K562 (cell line): ENCODE results near the gene PPP2R3C. TPM values are rescaled to one million over a fixed set of nuclear protein-coding genes. Genes with fewer than 3 reads are reported as not detected.

Experiments
- ARNT ChIP-seq, 2 experiments: fragments of 450-650 bp; IDR thresholded peaks; 2 replicates each; pipeline ENCODE4 v1.6.1; 2016; ENCODE audit warnings: mild to moderate bottlenecking in 1 of 2
- CEBPB ChIP-seq: fragments of 450-650 bp; IDR thresholded peaks from 2 replicates; pipeline ENCODE4 v1.6.1; 2016; ENCODE audit warnings: missing genetic modification characterization, missing compliant biosample characterization
- E2F3 ChIP-seq: fragments of 250-450 bp; sonication (Bioruptor Pico); IDR thresholded peaks from 2 replicates; pipeline ENCODE4 v1.4.0; 2020; ENCODE audit warnings: mild to moderate bottlenecking
- EGR1 ChIP-seq: fragments of 450-650 bp; conservative IDR thresholded peaks from 2 replicates; pipeline ENCODE4 v1.6.1; 2017; ENCODE audit warnings: mild to moderate bottlenecking
- HES1 ChIP-seq: fragments of 450-650 bp; IDR thresholded peaks from 2 replicates; pipeline ENCODE4 v1.6.1; 2016; ENCODE audit warnings: low read depth, mild to moderate bottlenecking, moderate library complexity
- HINFP ChIP-seq: fragments of 450-650 bp; conservative IDR thresholded peaks from 2 replicates; pipeline ENCODE4 v1.6.1; 2016; ENCODE audit warnings: missing genetic modification characterization, low read depth, mild to moderate bottlenecking, control low read depth, missing compliant biosample characterization
- HNRNPLL ChIP-seq: fragments of 200-400 bp; formaldehyde crosslinking; IDR thresholded peaks from 2 replicates; pipeline ENCODE4 v1.6.1; 2017; ENCODE audit warnings: low read length, low read depth, mild to moderate bottlenecking; ENCODE audit not compliant: poor library complexity, severe bottlenecking
- KLF10 ChIP-seq: fragments of 250-450 bp; sonication (Bioruptor Pico); IDR thresholded peaks from 2 replicates; pipeline ENCODE4 v1.6.1; 2021; ENCODE audit warnings: matching md5 sums
- KLF6 ChIP-seq: fragments of 250-450 bp; sonication (Bioruptor Pico); IDR thresholded peaks from 2 replicates; pipeline ENCODE4 v1.4.0; 2020; ENCODE audit warnings: mild to moderate bottlenecking, moderate library complexity, borderline replicate concordance
- MBD1 ChIP-seq: fragments of 250-450 bp; sonication (Bioruptor Pico); IDR thresholded peaks from 2 replicates; pipeline ENCODE4 v1.8.0; 2022; ENCODE audit warnings: inconsistent platforms
- MECOM ChIP-seq: fragments of 250-450 bp; sonication (Bioruptor Pico); IDR thresholded peaks from 2 replicates; pipeline ENCODE4 v1.8.0; 2022; ENCODE audit warnings: inconsistent platforms
- MNT ChIP-seq, 2 experiments: fragments of 450-650 bp; conservative IDR thresholded peaks; 2 replicates each; pipeline ENCODE4 v1.6.1; 2017; ENCODE audit warnings: mild to moderate bottlenecking in 2 of 2, moderate library complexity in 2 of 2
- SAP30 ChIP-seq: fragments of 200-600 bp; sonication (generic); IDR thresholded peaks from 2 replicates; pipeline ENCODE4 v1.6.1; 2012; ENCODE audit warnings: borderline replicate concordance, low read depth, mild to moderate bottlenecking, moderate library complexity, low read length, control low read depth, inconsistent platforms; ENCODE audit not compliant: insufficient read depth, poor library complexity, severe bottlenecking
- SMAD1 ChIP-seq: fragments of 150-350 bp; IDR thresholded peaks from 2 replicates; pipeline ENCODE4 v1.6.1; 2014; ENCODE audit warnings: low read length, low read depth; ENCODE audit not compliant: partially characterized antibody
- SOX6 ChIP-seq: fragments of 450-650 bp; IDR thresholded peaks from 2 replicates; pipeline ENCODE4 v1.6.1; 2014; ENCODE audit warnings: mild to moderate bottlenecking
- THAP12 ChIP-seq: fragments of 250-450 bp; sonication (Bioruptor Pico); IDR thresholded peaks from 2 replicates; pipeline ENCODE4 v1.9.0; 2021; ENCODE audit warnings: mild to moderate bottlenecking, inconsistent platforms
- ZBTB12 ChIP-seq: fragments of 250-450 bp; sonication (Bioruptor Pico); IDR thresholded peaks from 2 replicates; pipeline ENCODE4 v1.4.0; 2020
- ZNF124 ChIP-seq: sonication (generic); formaldehyde crosslinking; IDR thresholded peaks from 2 replicates; pipeline ENCODE4 v1.8.1; 2022; ENCODE audit warnings: missing genetic modification reagents
- ZNF133 ChIP-seq: fragments of 250-450 bp; sonication (Bioruptor Pico); IDR thresholded peaks from 2 replicates; pipeline ENCODE4 v1.4.0; 2020; ENCODE audit warnings: mild to moderate bottlenecking
- ZNF217 ChIP-seq: sonication (generic); formaldehyde crosslinking; IDR thresholded peaks from 2 replicates; pipeline ENCODE4 v1.8.0; 2022; ENCODE audit warnings: mild to moderate bottlenecking, missing genetic modification reagents
- ZNF444 ChIP-seq: fragments of 250-450 bp; sonication (Bioruptor Pico); IDR thresholded peaks from 2 replicates; pipeline ENCODE4 v1.4.0; 2020; ENCODE audit warnings: mild to moderate bottlenecking, moderate library complexity
- polyA plus RNA-seq, 8 experiments: library from polyadenylated mRNA; depleted of rRNA in 4 of 8; stranded (reverse) in 5 of 8; unstranded in 3 of 8; fragments of >200 nt; fragmentation: Nextera tagmentation in 2 of 8; fragmentation: Illumina TruSeq in 1 of 8; extraction: Ambion mirVana in 2 of 8; extraction: Trizol in 1 of 8; gene quantifications; 2 replicates each; pipeline versions ENCODE4 v1.2.1 to v1.2.3, GENCODE V29; 2011 to 2014; ENCODE audit warnings: inconsistent platforms in 1 of 8, missing spikeins in 1 of 8
- total RNA-seq, 7 experiments: library from RNA; depleted of rRNA in 6 of 7; stranded (reverse); fragments of >200 nt in 6 of 7; fragmentation: Illumina TruSeq in 2 of 7; extraction: Trizol in 2 of 7; gene quantifications; 2 replicates each; pipeline versions ENCODE4 v1.2.1 to v1.2.3, GENCODE V29; 2011 to 2021; ENCODE audit warnings: low replicate concordance in 1 of 7

PPP2R3C gene
- total and polyA plus RNA-seq, 9 of the 15 experiments (the other 6 are each of a cell fraction or from before 2014, with no cell fraction given) = 14.7 to 43.3 (median 22.7) TPM

- TF ChIP-seq MBD1 (CRISPR knock-in tag) (no peak), E2F3 (CRISPR knock-in tag) (no peak), ARNT (IDR thresholded peaks at IDR 0.05) (0 out of 4 replicates have a peak, but pooled peaks of 1 of the 2 experiments have one; percentile 42), MECOM (CRISPR knock-in tag) (no peak), MNT (conservative IDR thresholded peaks at IDR 0.05) (peak in 1 of 2 experiments; percentile 57; a peak in 2 of 4 replicates), HINFP (tag) (no peak), ZBTB12 (CRISPR knock-in tag) (no peak), SMAD1 (no peak), CEBPB (tag) (no peak), HES1 (no peak), ZNF124 (CRISPR knock-in tag) (no peak), THAP12 (no peak), ZNF133 (CRISPR knock-in tag) (no peak), KLF10 (CRISPR knock-in tag) (no peak), SOX6 (0 out of 2 replicates have a peak, but pooled peaks have one; percentile 39), ZNF444 (no peak), HNRNPLL (no peak), SAP30 (no peak), EGR1 (no peak), KLF6 (no peak), ZNF217 (CRISPR knock-in tag) (no peak)
These were observed 71.1 kb downstream of the PPP2R3C start (continued) for GRCh38 chr14:35050652-35051051.
